Measurements from ENCODE around the gene RNASE8.
"Not testable (repeated sequence)": the region's sequence is repeated elsewhere in the genome, so short reads cannot be mapped to it uniquely, and the experiment has no call there.

The RNASE8 gene

GRCh38 chr14:21057803-21058675, at the start of gene RNASE8:
TSS of gene RNASE8 (plus strand) at chr14:21057822. CDS start at chr14:21057893, 71 bp downstream.
- DNase-seq (ENCODE audit: low spot score) = no peak
- H3K27ac ChIP-seq = no peak within 1 kb of the TSS
- TF ChIP-seq, protein P1, sequence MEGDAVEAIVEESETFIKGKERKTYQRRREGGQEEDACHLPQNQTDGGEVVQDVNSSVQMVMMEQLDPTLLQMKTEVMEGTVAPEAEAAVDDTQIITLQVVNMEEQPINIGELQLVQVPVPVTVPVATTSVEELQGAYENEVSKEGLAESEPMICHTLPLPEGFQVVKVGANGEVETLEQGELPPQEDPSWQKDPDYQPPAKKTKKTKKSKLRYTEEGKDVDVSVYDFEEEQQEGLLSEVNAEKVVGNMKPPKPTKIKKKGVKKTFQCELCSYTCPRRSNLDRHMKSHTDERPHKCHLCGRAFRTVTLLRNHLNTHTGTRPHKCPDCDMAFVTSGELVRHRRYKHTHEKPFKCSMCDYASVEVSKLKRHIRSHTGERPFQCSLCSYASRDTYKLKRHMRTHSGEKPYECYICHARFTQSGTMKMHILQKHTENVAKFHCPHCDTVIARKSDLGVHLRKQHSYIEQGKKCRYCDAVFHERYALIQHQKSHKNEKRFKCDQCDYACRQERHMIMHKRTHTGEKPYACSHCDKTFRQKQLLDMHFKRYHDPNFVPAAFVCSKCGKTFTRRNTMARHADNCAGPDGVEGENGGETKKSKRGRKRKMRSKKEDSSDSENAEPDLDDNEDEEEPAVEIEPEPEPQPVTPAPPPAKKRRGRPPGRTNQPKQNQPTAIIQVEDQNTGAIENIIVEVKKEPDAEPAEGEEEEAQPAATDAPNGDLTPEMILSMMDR (conservative IDR thresholded peaks at IDR 0.05; ENCODE audit: low read depth) = no peak
- CTCF ChIA-PET = interaction anchor here (0.7 to 1.9 kb wide), 2 partner anchors 40 to 43 kb away, joined by 5 to 6 read pairs; no protein-coding TSS in a partner anchor
- POLR2A ChIA-PET (ENCODE audit: low non-redundant PET) = no interaction called here

GRCh38 chr14:21009721-21010120, 47.9 kb upstream of the RNASE8 start:
- POLR2A ChIA-PET (ENCODE audit: low non-redundant PET); DNase-seq (ENCODE audit: low spot score); H3K27ac ChIP-seq: not testable (repeated sequence)
- CTCF ChIA-PET = interaction anchor here (0.7 kb wide), 1 partner anchor 983 kb away, joined by 3 read pairs; no protein-coding TSS in a partner anchor

DNA sequence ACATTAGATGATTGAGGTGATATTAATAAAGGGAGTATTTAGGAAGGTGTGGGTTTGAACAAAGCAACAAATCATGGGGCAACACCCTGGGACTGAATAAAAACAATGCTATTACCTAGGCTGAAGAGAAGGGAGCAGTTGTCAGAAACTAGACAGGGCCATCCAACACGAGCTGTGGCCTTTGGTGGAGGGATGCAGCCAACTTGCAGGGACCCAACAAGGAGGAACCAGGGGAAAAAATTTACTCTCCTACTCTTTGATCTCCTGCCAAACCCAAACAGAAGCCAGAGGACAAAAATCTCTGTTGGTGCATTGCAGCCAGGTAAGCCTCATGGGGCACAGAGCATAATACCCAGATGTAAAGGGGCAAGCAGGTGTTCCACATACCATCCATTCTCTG, 46.5 kb upstream of the RNASE8 start:
- POLR2A ChIA-PET (ENCODE audit: low non-redundant PET) = no interaction called here
- CTCF ChIA-PET = interaction anchor here (0.6 to 1.4 kb wide), 3 partner anchors 22 to 93 kb away, joined by 3 to 5 read pairs (median 3); no protein-coding TSS in a partner anchor
- H3K27ac ChIP-seq = no peak overlapping the region
- TF ChIP-seq, protein P1 (conservative IDR thresholded peaks at IDR 0.05; ENCODE audit: low read depth) = no peak
- DNase-seq (ENCODE audit: low spot score) = no peak

GRCh38 chr14:21014761-21015190, 42.8 kb upstream of the RNASE8 start:
- TF ChIP-seq, protein P1 (conservative IDR thresholded peaks at IDR 0.05; ENCODE audit: low read depth) = peak; percentile 90
- CTCF ChIA-PET = interaction anchor here (0.5 to 5.9 kb wide), 29 partner anchors 8 to 598 kb away, joined by 3 to 83 read pairs (median 5); partner anchors contain the start of genes ARHGEF40, NDRG2, RNASE7 and RNASE8
- peak; percentile 75 for DNase-seq (ENCODE audit: low spot score)
- no peak overlapping the region for H3K27ac ChIP-seq
- POLR2A ChIA-PET (ENCODE audit: low non-redundant PET) = interaction anchor here (0.9 kb wide), 1 partner anchor 27 kb away, joined by 3 read pairs; the partner anchor contains the start of gene RNASE7

DNA sequence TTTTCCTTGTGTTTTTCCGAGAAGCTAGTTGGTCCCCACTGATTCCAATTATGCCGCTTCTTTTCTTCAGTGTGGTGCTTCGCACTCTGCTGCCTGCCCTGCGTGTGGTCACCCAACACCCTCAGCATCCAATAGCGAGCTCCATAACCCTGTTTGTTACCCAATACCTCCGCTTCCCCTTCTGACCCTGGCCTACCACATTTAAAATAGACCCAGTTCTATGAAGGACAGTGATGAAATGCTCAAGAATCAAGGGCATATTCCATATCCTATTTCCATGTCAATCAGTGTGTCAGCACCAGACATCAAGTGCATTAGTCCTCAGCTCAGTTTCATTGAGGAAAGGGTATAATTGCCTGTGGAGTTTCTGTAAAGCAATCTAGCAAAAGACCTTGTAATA, 42.3 kb upstream of the RNASE8 start:
- no peak for DNase-seq (ENCODE audit: low spot score)

DNA sequence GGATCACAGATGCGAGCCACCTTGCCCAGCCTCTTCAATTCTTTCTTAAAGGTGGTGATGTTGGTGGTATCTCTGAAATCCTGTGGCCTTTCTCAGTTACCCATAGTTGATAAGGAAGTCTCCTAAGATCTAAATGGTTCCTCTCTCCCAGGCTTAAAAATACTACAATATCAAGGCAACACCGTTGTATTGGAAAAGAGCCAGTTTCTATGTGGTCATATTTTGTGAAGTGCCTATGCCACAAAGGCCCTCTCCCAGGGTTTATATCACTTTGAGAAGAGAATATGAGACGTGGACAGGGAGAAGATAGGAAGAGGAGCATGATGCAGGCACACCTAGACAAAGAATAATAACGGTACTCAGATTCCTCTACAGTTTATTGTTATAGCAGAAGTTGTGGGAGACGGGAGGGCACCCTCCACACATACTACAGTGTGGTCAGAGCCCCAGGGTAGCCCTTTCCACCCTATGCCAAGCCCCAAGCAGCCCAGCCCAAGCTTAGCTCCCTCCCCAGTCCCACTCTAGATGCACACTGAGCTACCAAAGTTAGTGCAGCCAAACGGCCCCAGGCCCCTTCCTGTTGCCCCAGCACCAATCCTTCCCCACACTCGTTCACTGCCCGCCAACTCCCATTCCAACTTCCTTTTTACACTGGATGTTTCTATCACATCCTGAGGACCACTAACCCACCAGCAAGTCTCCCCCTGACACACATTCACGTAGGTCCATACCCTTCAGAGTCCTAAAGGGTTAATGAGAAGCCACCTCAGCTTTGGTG, 41.0 kb upstream of the RNASE8 start:
- DNase-seq (ENCODE audit: low spot score) = no peak
- POLR2A ChIA-PET (ENCODE audit: low non-redundant PET) = no interaction called here
- no peak overlapping the region for H3K27ac ChIP-seq
- CTCF ChIA-PET = interaction anchor here (3.0 to 5.9 kb wide), 2 partner anchors 24 to 76 kb away, joined by 23 to 83 read pairs; partner anchors contain the start of gene RNASE7
- TF ChIP-seq, protein P1 (conservative IDR thresholded peaks at IDR 0.05; ENCODE audit: low read depth) = no peak

More for the DNA sequence above, 42.3 kb upstream of the RNASE8 start:
- CTCF ChIA-PET = interaction anchor here (0.6 to 5.9 kb wide), 26 partner anchors 7 to 185 kb away, joined by 3 to 83 read pairs (median 5); partner anchors contain the start of genes ARHGEF40, NDRG2, RNASE7 and RNASE8
- TF ChIP-seq, protein P1 (conservative IDR thresholded peaks at IDR 0.05; ENCODE audit: low read depth) = no peak
- POLR2A ChIA-PET (ENCODE audit: low non-redundant PET) = no interaction called here
- H3K27ac ChIP-seq = no peak overlapping the region

All from RWPE1 (cell line).